Activated CD4-positive, alpha-beta T cell treated with anti-CD3 and anti-CD28 coated beads for 36 hours (primary cell): ENCODE measurements around the gene NID2. TPM values are rescaled to one million over a fixed set of nuclear protein-coding genes. Genes with fewer than 3 reads are reported as not detected.

Experiments
- ATAC-seq: fragments of 200-7000 bp; cut with Tn5 transposase; one replicate; pipeline ENCODE4 v1.10.0; 2021; ENCODE audit warnings: mild to moderate bottlenecking, moderate library complexity
- CTCF ChIA-PET: fragments of 350-600 bp; sonication (Branson Sonifier 250); formaldehyde crosslinking; loops from one replicate; lab custom pipeline; 2021; ENCODE audit warnings: antibody characterized with exemption; lab: Charles Lee
- POLR2A ChIA-PET: fragments of 350-600 bp; sonication (Branson Sonifier 250); formaldehyde crosslinking; loops from one replicate; lab custom pipeline; 2021; ENCODE audit warnings: antibody characterized with exemption, inconsistent platforms; lab: Charles Lee
- DNase-seq: peaks from one replicate; pipeline ENCODE4 v3.0.0-alpha.2; 2020
- H3K27ac Mint-ChIP-seq: one replicate; pipeline ENCODE4 v1.8.0; 2021; ENCODE audit warnings: mixed read lengths
- H3K27me3 Mint-ChIP-seq: one replicate; pipeline ENCODE4 v1.8.0; 2021; ENCODE audit warnings: mixed read lengths
- H3K36me3 Mint-ChIP-seq: one replicate; pipeline ENCODE4 v1.8.0; 2021; ENCODE audit warnings: low read depth, mixed read lengths
- H3K4me1 Mint-ChIP-seq: one replicate; pipeline ENCODE4 v1.8.0; 2021; ENCODE audit warnings: mixed read lengths
- H3K4me3 Mint-ChIP-seq: one replicate; pipeline ENCODE4 v1.8.0; 2021; ENCODE audit warnings: mild to moderate bottlenecking, moderate library complexity, mixed read lengths
- H3K9me3 Mint-ChIP-seq: one replicate; pipeline ENCODE4 v1.8.0; 2021; ENCODE audit warnings: low read depth, mixed read lengths
- intact Hi-C, 2 experiments: fragments of 100-400 bp; cut with DNase I in 1 of 2; cut with micrococcal nuclease in 1 of 2; formaldehyde crosslinking; loops; one replicate each; pipeline versions ENCODE4 v1.14.2 to v1.15.1; 2022 to 2024; cut with DNase I, micrococcal nuclease
- total RNA-seq, 2 experiments: library from RNA; stranded (reverse); gene quantifications; one replicate each; pipeline ENCODE4 v1.2.3, GENCODE V29; 2021

The NID2 gene
- total RNA-seq, 2 experiments from 2014 or later = not detected

GRCh38 chr14:52079239-52079959 is 10.5 kb upstream of the NID2 start:
- intact Hi-C loops = no loop called here
- H3K9me3 Mint-ChIP-seq = peaks cover 2% of the 10 kb centered on the region
- no peaks in the 10 kb centered on the region for H3K36me3 Mint-ChIP-seq
- H3K27me3 Mint-ChIP-seq = peaks cover 18% of the 10 kb centered on the region
- no peak overlapping the region for H3K4me3 Mint-ChIP-seq
- ATAC-seq (no peak), DNase-seq (no peak)
- no peaks in the 10 kb centered on the region for H3K4me1 Mint-ChIP-seq
- H3K27ac Mint-ChIP-seq = no peak overlapping the region
- ChIA-PET CTCF (no interaction called here), POLR2A (no interaction called here)

DNA sequence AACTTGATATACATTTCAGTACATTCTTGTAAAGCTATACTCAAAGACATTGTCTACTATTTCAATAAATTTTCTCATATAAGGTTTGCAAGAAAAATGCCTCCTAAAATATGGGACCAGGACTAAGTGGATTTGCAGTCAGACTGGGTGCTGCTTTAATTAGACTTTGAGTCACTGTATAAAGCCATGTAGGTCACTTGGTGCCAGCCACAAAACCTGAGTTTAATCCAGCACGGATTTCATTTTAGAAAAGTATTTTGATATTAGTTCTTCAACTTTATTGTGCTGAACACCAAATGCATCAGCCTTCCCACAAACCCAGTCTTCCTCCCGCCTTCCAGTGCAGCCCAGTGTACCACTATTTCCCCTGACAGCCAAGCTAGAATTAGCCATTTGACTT is 9.9 kb upstream of the NID2 start:
- POLR2A ChIA-PET = no interaction called here
- no peak overlapping the region for H3K27ac Mint-ChIP-seq

GRCh38 chr14:52078095-52078531 is 9.3 kb upstream of the NID2 start:
- DNase-seq (no peak), ATAC-seq (no peak)
- peaks cover 3% of the 10 kb centered on the region for H3K4me1 Mint-ChIP-seq
- ChIA-PET POLR2A (no interaction called here), CTCF (no interaction called here)
- peaks cover 18% of the 10 kb centered on the region for H3K27me3 Mint-ChIP-seq
- intact Hi-C loops = no loop called here
- H3K36me3 Mint-ChIP-seq = no peaks in the 10 kb centered on the region
- H3K4me3 Mint-ChIP-seq = no peak overlapping the region
- no peaks in the 10 kb centered on the region for H3K9me3 Mint-ChIP-seq
- H3K27ac Mint-ChIP-seq = no peak overlapping the region

More for the DNA sequence above, 9.9 kb upstream of the NID2 start:
- H3K4me1 Mint-ChIP-seq = no peaks in the 10 kb centered on the region
- no peaks in the 10 kb centered on the region for H3K9me3 Mint-ChIP-seq
- DNase-seq (no peak), ATAC-seq (no peak)
- no peak overlapping the region for H3K4me3 Mint-ChIP-seq
- H3K36me3 Mint-ChIP-seq = no peaks in the 10 kb centered on the region
- CTCF ChIA-PET = no interaction called here
- peaks cover 18% of the 10 kb centered on the region for H3K27me3 Mint-ChIP-seq
- intact Hi-C loops = no loop called here

- Mint-ChIP-seq H3K4me1 (peaks cover 6% of the 10 kb centered on the region), H3K27ac (no peak overlapping the region), H3K9me3 (no peaks in the 10 kb centered on the region), H3K36me3 (no peaks in the 10 kb centered on the region), H3K27me3 (peaks cover 21% of the 10 kb centered on the region), H3K4me3 (no peak overlapping the region)
- intact Hi-C loops = no loop called here
- ChIA-PET POLR2A (no interaction called here), CTCF (no interaction called here)
- ATAC-seq (no peak), DNase-seq (no peak)
These were observed 8.6 kb upstream of the NID2 start for GRCh38 chr14:52077256-52077979.

GRCh38 chr14:52076334-52076733 is 7.5 kb upstream of the NID2 start:
- no peak overlapping the region for H3K27ac Mint-ChIP-seq
- ChIA-PET CTCF (no interaction called here), POLR2A (no interaction called here)
- peaks cover 27% of the 10 kb centered on the region for H3K27me3 Mint-ChIP-seq
- H3K4me3 Mint-ChIP-seq = no peak overlapping the region
- no peaks in the 10 kb centered on the region for H3K9me3 Mint-ChIP-seq
- intact Hi-C loops = no loop called here
- no peaks in the 10 kb centered on the region for H3K36me3 Mint-ChIP-seq
- ATAC-seq = no peak
- no peak for DNase-seq
- peaks cover 6% of the 10 kb centered on the region for H3K4me1 Mint-ChIP-seq

DNA sequence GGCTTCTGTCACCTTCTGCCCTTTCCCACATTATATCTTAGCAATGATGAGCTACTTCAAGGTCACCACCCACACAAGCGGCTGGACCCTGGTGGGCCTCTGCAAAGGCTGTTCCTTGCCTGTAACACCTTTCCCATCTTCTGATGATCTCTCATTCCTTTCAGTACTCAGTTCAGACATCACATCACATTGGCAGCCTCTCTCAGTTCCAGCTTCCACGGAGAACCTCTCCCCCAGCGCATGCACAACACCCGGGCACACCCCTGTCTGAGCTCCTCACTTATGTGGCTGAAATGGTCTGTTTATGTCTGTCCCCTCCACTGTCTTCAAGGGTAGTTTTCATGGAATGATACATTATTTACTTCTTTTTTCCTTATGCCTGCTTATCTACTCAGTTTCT is 6.5 kb upstream of the NID2 start:
- DNase-seq (no peak), ATAC-seq (no peak)
- no peak overlapping the region for H3K4me3 Mint-ChIP-seq
- peaks cover 6% of the 10 kb centered on the region for H3K4me1 Mint-ChIP-seq
- intact Hi-C loops = no loop called here
- ChIA-PET POLR2A (no interaction called here), CTCF (interaction anchor here (0.6 to 0.9 kb wide), 2 partner anchors 9 to 100 kb away, joined by 3 to 5 read pairs; no protein-coding TSS in a partner anchor)
- no peaks in the 10 kb centered on the region for H3K36me3 Mint-ChIP-seq
- no peak overlapping the region for H3K27ac Mint-ChIP-seq
- H3K9me3 Mint-ChIP-seq = no peaks in the 10 kb centered on the region
- peaks cover 32% of the 10 kb centered on the region for H3K27me3 Mint-ChIP-seq

GRCh38 chr14:52073251-52073650 is 4.4 kb upstream of the NID2 start:
- Mint-ChIP-seq H3K9me3 (no peaks in the 10 kb centered on the region), H3K27me3 (peaks cover 42% of the 10 kb centered on the region), H3K36me3 (no peaks in the 10 kb centered on the region), H3K4me3 (no peak overlapping the region), H3K27ac (no peak overlapping the region), H3K4me1 (peaks cover 15% of the 10 kb centered on the region)
- ChIA-PET POLR2A (no interaction called here), CTCF (interaction anchor here (0.7 kb wide), 1 partner anchor 73 kb away, joined by 3 read pairs; no protein-coding TSS in a partner anchor)
- ATAC-seq (no peak), DNase-seq (no peak)
- intact Hi-C loops = no loop called here

- Mint-ChIP-seq H3K4me1 (peaks cover 22% of the 10 kb centered on the region), H3K4me3 (no peak overlapping the region), H3K9me3 (no peaks in the 10 kb centered on the region), H3K27ac (no peak overlapping the region), H3K36me3 (no peaks in the 10 kb centered on the region), H3K27me3 (peaks cover 51% of the 10 kb centered on the region)
- intact Hi-C loops = no loop called here
- ATAC-seq = no peak
- no peak for DNase-seq
- CTCF ChIA-PET = interaction anchor here (0.7 to 0.8 kb wide), 4 partner anchors 8 to 293 kb away, joined by 3 read pairs; no protein-coding TSS in a partner anchor
- POLR2A ChIA-PET = no interaction called here
These were observed 3.5 kb upstream of the NID2 start for GRCh38 chr14:52072266-52072780.

DNA sequence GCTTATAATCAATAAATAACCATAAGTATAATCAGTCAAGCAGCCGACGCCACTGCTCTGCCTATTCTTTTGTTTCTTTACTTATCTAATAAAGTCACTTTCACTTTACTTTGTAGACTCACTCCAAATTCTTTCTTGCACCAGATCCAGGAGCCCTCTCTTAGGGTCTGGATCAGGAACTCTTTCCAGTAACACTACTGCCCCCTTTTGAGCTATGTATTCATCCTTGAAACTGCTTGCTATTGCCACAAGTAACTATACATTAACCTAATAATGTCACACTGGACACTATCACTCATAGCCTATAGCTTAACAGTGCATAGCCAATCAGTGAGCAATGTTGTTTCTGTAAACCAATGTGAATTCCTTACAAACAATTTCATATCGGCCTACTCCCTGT is 2.8 kb upstream of the NID2 start:
- Mint-ChIP-seq H3K27me3 (peaks cover 53% of the 10 kb centered on the region), H3K9me3 (no peaks in the 10 kb centered on the region), H3K36me3 (no peaks in the 10 kb centered on the region), H3K4me3 (no peak overlapping the region), H3K27ac (no peak overlapping the region), H3K4me1 (peaks cover 22% of the 10 kb centered on the region)
- ATAC-seq = no peak
- ChIA-PET POLR2A (no interaction called here), CTCF (interaction anchor here (0.8 to 1.6 kb wide), 6 partner anchors 9 to 292 kb away, joined by 3 to 5 read pairs (median 3); no protein-coding TSS in a partner anchor)
- intact Hi-C loops = loop anchor here in 1 of 2 experiments (2.0 kb wide), 1 partner anchor 75 kb away; no protein-coding TSS in a partner anchor
- DNase-seq = no peak

DNA sequence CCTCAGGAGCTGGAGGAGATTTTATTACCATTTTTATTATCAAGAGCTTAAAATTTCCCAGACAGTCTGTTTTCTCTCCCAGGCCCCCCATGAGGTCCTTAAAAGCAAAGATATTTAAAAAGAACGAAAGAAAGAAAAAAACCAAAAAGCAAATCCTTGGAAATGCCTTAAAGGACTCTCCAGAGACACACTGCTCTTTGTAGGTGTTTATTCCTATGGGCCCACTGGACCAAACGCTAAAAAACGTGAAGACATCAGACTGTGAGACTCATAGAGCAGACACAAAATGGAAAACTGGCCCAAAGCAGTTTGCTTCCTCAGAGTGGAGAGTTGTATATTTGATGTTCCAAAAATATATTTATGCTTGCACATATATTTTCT is 1.2 kb upstream of the NID2 start:
- ChIA-PET CTCF (interaction anchor here (0.6 to 0.8 kb wide), 3 partner anchors 29 to 352 kb away, joined by 3 to 5 read pairs (median 3); no protein-coding TSS in a partner anchor), POLR2A (no interaction called here)
- ATAC-seq = no peak
- H3K4me1 Mint-ChIP-seq = peaks cover 22% of the 10 kb centered on the region
- H3K27me3 Mint-ChIP-seq = peaks cover 47% of the 10 kb centered on the region
- no peak overlapping the region for H3K4me3 Mint-ChIP-seq
- H3K27ac Mint-ChIP-seq = no peak overlapping the region
- no peak for DNase-seq
- no peaks in the 10 kb centered on the region for H3K9me3 Mint-ChIP-seq
- intact Hi-C loops = loop anchor here in 1 of 2 experiments (2.0 kb wide), 1 partner anchor 73 kb away; no protein-coding TSS in a partner anchor
- H3K36me3 Mint-ChIP-seq = no peaks in the 10 kb centered on the region

- intact Hi-C loops = loop anchor here in 1 of 2 experiments (2.0 to 10.0 kb wide), 2 partner anchors 73 to 195 kb away; partner anchors contain the start of gene PTGDR
- Mint-ChIP-seq H3K27me3 (peaks cover 47% of the 10 kb centered on the region), H3K27ac (no peak overlapping the region), H3K9me3 (no peaks in the 10 kb centered on the region), H3K4me3 (no peak overlapping the region), H3K4me1 (peaks cover 22% of the 10 kb centered on the region), H3K36me3 (no peaks in the 10 kb centered on the region)
- DNase-seq (peak; percentile 45), ATAC-seq (peak; percentile 43)
- ChIA-PET POLR2A (no interaction called here), CTCF (interaction anchor here (0.6 to 1.3 kb wide), 7 partner anchors 11 to 351 kb away, joined by 3 to 5 read pairs (median 3); no protein-coding TSS in a partner anchor)
These were observed 620 bp upstream of the NID2 start for GRCh38 chr14:52069307-52070050.
